ENCODE results near the gene MOB3B.

DNA sequence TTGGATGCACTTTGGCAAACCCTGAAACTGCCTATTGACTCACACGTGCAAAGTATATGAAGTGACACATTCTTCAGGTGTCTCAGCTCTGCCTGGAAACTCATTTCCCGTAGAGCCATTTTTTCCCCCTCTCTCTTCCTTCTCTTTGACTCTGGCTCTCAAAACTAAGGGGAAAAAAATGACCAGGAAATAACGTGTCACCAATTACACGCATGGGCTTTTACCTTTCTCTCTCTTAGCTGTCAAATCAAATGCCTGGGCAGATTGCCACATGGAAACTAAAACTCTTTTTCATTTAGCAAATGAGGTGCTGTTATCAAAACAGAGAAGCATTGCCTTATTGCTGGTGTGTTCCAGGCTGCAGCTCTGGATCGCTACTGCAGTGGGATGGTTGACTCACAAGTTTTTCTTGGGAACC lies 23.9 kb downstream of the MOB3B start:
- TF ChIP-seq, protein P1, sequence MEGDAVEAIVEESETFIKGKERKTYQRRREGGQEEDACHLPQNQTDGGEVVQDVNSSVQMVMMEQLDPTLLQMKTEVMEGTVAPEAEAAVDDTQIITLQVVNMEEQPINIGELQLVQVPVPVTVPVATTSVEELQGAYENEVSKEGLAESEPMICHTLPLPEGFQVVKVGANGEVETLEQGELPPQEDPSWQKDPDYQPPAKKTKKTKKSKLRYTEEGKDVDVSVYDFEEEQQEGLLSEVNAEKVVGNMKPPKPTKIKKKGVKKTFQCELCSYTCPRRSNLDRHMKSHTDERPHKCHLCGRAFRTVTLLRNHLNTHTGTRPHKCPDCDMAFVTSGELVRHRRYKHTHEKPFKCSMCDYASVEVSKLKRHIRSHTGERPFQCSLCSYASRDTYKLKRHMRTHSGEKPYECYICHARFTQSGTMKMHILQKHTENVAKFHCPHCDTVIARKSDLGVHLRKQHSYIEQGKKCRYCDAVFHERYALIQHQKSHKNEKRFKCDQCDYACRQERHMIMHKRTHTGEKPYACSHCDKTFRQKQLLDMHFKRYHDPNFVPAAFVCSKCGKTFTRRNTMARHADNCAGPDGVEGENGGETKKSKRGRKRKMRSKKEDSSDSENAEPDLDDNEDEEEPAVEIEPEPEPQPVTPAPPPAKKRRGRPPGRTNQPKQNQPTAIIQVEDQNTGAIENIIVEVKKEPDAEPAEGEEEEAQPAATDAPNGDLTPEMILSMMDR (IDR thresholded peaks at IDR 0.05): no peak
- TF ChIP-seq POLR2AphosphoS5 (IDR thresholded peaks at IDR 0.05): no peak
